Neural progenitor cell (in vitro differentiated cells): Measurements from ENCODE around the gene CD4. TPM values are rescaled to one million over a fixed set of nuclear protein-coding genes. Genes with fewer than 3 reads are reported as not detected.

Experiments
- DNase-seq: peaks from one replicate; pipeline ENCODE4 v3.0.0-alpha.2; 2016; ENCODE audit warnings: low spot score
- H2AFZ ChIP-seq: fragments of 200-600 bp; sonication (generic); replicated peaks from 2 replicates; pipeline ENCODE4 v1.6.1; 2016; ENCODE audit warnings: antibody characterized with exemption
- H3F3A ChIP-seq: fragments of 200-600 bp; sonication (generic); 2 replicates; pipeline ENCODE4 v1.6.1; 2016; ENCODE audit warnings: antibody characterized with exemption, low read depth
- H3K27ac ChIP-seq: fragments of 200-600 bp; sonication (generic); 2 replicates; pipeline ENCODE4 v1.5.1; 2016; ENCODE audit warnings: mild to moderate bottlenecking
- H3K27me3 ChIP-seq: fragments of 200-600 bp; sonication (generic); 2 replicates; pipeline ENCODE4 v1.6.1; 2016; ENCODE audit warnings: mild to moderate bottlenecking, moderate library complexity
- H3K36me3 ChIP-seq: fragments of 200-600 bp; sonication (generic); 2 replicates; pipeline ENCODE4 v1.5.1; 2016
- H3K4me1 ChIP-seq: fragments of 200-600 bp; sonication (generic); 2 replicates; pipeline ENCODE4 v1.6.1; 2016; ENCODE audit warnings: mixed run types
- H3K4me2 ChIP-seq: fragments of 200-600 bp; sonication (generic); 2 replicates; pipeline ENCODE4 v1.6.1; 2016
- H3K4me3 ChIP-seq: fragments of 200-600 bp; sonication (generic); 2 replicates; pipeline ENCODE4 v1.5.1; 2016
- H3K79me2 ChIP-seq: fragments of 200-600 bp; sonication (generic); 2 replicates; pipeline ENCODE4 v1.6.1; 2016; ENCODE audit warnings: low read depth
- H3K9ac ChIP-seq: fragments of 200-600 bp; sonication (generic); 2 replicates; pipeline ENCODE4 v1.6.1; 2016
- H3K9me3 ChIP-seq: fragments of 200-600 bp; sonication (generic); 2 replicates; pipeline ENCODE4 v1.5.1; 2016; ENCODE audit warnings: low read depth
- H4K20me1 ChIP-seq: fragments of 200-600 bp; sonication (generic); 2 replicates; pipeline ENCODE4 v1.6.1; 2016; ENCODE audit warnings: low read depth
- H3K27ac Mint-ChIP-seq: 3 replicates; pipeline ENCODE4 v1.8.0; 2021; ENCODE audit warnings: mixed read lengths
- H3K27me3 Mint-ChIP-seq: 2 replicates; pipeline ENCODE4 v1.8.0; 2022; ENCODE audit warnings: low read depth, mild to moderate bottlenecking, inconsistent platforms, moderate library complexity, mixed read lengths; ENCODE audit not compliant: insufficient read depth
- H3K36me3 Mint-ChIP-seq: 3 replicates; pipeline ENCODE4 v1.8.0; 2021; ENCODE audit warnings: mixed read lengths
- H3K4me1 Mint-ChIP-seq: 3 replicates; pipeline ENCODE4 v1.8.0; 2021; ENCODE audit warnings: mixed read lengths
- H3K4me3 Mint-ChIP-seq: 3 replicates; pipeline ENCODE4 v1.8.0; 2021; ENCODE audit warnings: mild to moderate bottlenecking, moderate library complexity, mixed read lengths
- H3K9me3 Mint-ChIP-seq: 3 replicates; pipeline ENCODE4 v1.8.0; 2020; ENCODE audit warnings: mixed read lengths
- EZH2 ChIP-seq: fragments of 200-600 bp; sonication (generic); IDR thresholded peaks from 2 replicates; pipeline ENCODE4 v1.6.1; 2017; ENCODE audit warnings: antibody characterized with exemption, mild to moderate bottlenecking, moderate library complexity
- EZH2phosphoT487 ChIP-seq: fragments of 200-600 bp; sonication (generic); IDR thresholded peaks from 2 replicates; pipeline ENCODE4 v1.6.1; 2017; ENCODE audit warnings: antibody characterized with exemption
- total RNA-seq: library from RNA; depleted of rRNA; stranded (reverse); fragments of >200 nt; gene quantifications from 2 replicates; pipeline ENCODE4 v1.2.3, GENCODE V29; 2015; ENCODE audit warnings: low replicate concordance
- TF ChIP-seq, protein P1 (sequence below): fragments of 200-600 bp; sonication (generic); IDR thresholded peaks from 2 replicates; pipeline ENCODE4 v1.5.1; 2017; ENCODE audit warnings: antibody characterized with exemption, mild to moderate bottlenecking

Gene CD4
- total RNA-seq, 1 donor from 2014 or later: 2.5 TPM

DNA sequence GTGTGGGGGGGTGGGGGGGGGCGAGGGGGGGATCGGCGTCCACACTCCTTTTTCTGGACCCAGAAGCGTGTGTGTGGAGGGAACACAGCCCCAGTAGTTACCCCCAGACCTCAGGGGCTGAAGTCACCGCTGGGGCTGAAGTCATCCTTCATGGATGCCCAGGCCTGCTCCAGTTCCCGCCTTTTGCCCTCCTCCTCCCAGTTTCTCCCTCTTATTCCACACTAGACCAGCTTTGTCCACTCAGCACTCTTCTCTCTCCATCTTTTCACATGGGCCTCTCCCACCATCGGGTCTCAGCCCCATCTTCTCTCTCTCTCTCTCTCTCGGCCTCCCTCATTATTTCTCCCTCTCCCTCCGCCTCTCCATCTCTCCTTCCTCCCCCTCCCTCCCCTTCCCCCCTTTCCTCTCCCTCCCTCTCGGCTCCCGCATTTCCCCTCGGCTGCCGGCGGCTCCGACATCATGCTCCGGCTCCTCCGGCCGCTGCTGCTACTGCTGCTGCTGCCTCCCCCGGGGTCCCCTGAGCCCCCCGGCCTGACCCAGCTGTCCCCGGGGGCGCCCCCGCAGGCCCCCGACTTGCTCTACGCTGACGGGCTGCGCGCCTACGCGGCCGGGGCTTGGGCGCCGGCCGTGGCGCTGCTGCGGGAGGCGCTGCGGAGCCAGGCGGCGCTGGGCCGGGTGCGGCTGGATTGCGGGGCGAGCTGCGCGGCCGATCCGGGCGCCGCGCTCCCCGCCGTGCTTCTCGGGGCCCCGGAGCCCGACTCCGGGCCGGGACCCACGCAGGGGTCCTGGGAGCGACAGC, 38.9 kb downstream of the CD4 start, which contains the start of gene P3H3:
TSS of gene P3H3 (plus strand) at position 426 of the 799 bp plus-strand sequence. CDS start at position 460, 34 bp downstream.
- H3K27me3 ChIP-seq: no peaks in the 10 kb centered on the region
- H3K4me1 ChIP-seq: peaks cover 19% of the 10 kb centered on the region
- no peaks in the 10 kb centered on the region for H3K9me3 ChIP-seq
- H3K79me2 ChIP-seq: peaks cover 36% of the 10 kb centered on the region
- peak within 1 kb of the TSS; percentile 89 for H3K4me2 ChIP-seq
- H3K4me1 Mint-ChIP-seq: peaks cover 46% of the 10 kb centered on the region
- peaks cover 18% of the 10 kb centered on the region for H4K20me1 ChIP-seq
- peaks cover 26% of the 10 kb centered on the region for H3K36me3 Mint-ChIP-seq
- peak within 1 kb of the TSS; percentile 88 for H3K4me3 ChIP-seq
- H3K27ac Mint-ChIP-seq: peak within 1 kb of the TSS; percentile 98
- H3F3A ChIP-seq: peaks cover 27% of the 10 kb centered on the region
- no peak within 1 kb of the TSS for H3K27ac ChIP-seq
- peaks cover 12% of the 10 kb centered on the region for H3K27me3 Mint-ChIP-seq
- peaks cover 6% of the 10 kb centered on the region for H3K36me3 ChIP-seq
- peak; percentile 70 for DNase-seq
- H3K4me3 Mint-ChIP-seq: peak within 1 kb of the TSS; percentile 100
- H3K9me3 Mint-ChIP-seq: no peaks in the 10 kb centered on the region
- H2AFZ ChIP-seq: no peak within 1 kb of the TSS
- TF ChIP-seq EZH2: no peak
- TF ChIP-seq, protein P1, sequence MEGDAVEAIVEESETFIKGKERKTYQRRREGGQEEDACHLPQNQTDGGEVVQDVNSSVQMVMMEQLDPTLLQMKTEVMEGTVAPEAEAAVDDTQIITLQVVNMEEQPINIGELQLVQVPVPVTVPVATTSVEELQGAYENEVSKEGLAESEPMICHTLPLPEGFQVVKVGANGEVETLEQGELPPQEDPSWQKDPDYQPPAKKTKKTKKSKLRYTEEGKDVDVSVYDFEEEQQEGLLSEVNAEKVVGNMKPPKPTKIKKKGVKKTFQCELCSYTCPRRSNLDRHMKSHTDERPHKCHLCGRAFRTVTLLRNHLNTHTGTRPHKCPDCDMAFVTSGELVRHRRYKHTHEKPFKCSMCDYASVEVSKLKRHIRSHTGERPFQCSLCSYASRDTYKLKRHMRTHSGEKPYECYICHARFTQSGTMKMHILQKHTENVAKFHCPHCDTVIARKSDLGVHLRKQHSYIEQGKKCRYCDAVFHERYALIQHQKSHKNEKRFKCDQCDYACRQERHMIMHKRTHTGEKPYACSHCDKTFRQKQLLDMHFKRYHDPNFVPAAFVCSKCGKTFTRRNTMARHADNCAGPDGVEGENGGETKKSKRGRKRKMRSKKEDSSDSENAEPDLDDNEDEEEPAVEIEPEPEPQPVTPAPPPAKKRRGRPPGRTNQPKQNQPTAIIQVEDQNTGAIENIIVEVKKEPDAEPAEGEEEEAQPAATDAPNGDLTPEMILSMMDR: peak; percentile 28
- H3K9ac ChIP-seq: peak within 1 kb of the TSS; percentile 73

DNA sequence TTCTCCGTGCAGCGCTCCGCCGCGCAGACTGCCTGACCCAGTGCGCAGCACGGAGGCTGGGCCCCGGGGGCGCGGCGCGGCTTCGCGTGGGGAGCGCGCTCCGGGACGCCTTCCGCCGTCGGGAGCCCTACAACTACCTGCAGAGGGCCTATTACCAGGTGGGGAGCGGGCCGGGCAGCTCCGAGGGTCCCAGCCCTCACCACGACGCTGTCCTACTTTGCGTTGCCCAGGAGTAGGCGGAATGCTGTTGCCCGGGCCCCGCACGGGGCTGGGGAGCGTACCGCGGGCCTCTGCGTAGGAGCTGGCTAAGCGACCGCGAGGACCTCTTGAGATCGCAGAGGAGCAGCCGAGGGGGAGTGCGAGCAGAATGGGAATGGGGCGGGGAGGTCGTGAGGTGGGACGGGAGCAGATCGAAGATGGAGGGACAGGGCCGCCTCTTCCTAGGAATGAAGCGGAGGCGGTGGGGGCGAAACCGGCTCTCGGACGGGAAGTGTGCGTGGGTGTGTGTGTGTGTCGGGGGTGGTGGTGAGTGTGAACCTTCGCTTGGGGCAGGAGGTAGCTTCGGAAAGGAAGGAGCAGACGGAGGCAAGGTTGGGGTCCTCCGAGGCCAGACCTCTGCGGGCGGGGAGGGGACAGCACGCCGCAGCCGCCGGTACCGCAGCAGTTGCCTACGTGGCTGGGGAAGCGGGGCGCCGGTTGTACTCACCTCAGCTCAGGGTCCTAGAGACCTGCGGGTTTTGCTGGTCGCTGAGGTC, 39.6 kb downstream of the CD4 start:
- peaks cover 12% of the 10 kb centered on the region for H3K27me3 Mint-ChIP-seq
- peaks cover 6% of the 10 kb centered on the region for H3K36me3 ChIP-seq

DNA sequence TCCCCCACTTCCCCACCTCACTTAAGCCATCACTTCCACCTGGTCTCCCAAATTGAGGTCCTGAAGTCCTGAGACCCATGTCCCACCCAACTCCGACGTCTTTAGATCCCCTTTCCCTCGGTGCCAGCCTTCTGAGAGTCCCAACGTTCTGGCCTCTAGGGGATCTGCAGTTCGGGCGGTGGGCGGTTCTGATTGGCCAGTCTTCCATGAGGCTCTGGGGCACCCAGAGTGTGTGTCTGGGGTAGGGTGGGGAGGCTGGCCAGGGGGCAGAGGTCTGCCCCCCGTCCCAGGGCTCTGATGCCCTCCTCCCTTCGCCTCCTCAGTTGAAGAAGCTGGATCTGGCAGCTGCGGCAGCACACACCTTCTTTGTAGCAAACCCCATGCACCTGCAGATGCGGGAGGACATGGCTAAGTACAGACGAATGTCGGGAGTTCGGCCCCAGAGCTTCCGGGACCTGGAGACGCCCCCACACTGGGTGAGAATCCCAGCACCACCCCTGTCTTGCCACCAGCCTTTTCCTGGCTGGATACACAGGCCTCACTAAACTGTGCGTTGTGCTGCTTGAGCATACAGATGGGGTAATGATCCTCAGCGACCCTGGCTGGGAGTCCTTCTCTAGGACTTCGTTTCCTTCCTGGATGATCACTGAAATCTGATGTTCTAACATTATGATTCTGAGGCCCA, 40.4 kb downstream of the CD4 start:
- Histone ChIP-seq H3K4me3 (peak overlapping the region; percentile 88), H4K20me1 (peaks cover 30% of the 10 kb centered on the region), H3K79me2 (peaks cover 36% of the 10 kb centered on the region), H3K9me3 (no peaks in the 10 kb centered on the region), H3K36me3 (peaks cover 6% of the 10 kb centered on the region), H3K27ac (no peak overlapping the region), H3K4me2 (peak overlapping the region; percentile 89), H2AFZ (no peak overlapping the region), H3K4me1 (peaks cover 14% of the 10 kb centered on the region), H3K27me3 (no peaks in the 10 kb centered on the region), H3K9ac (peak overlapping the region; percentile 73), H3F3A (peaks cover 30% of the 10 kb centered on the region)
- TF ChIP-seq, protein P1: peak; percentile 41
- no peak for TF ChIP-seq EZH2
- Mint-ChIP-seq H3K36me3 (peaks cover 24% of the 10 kb centered on the region), H3K4me1 (peaks cover 40% of the 10 kb centered on the region), H3K9me3 (no peaks in the 10 kb centered on the region), H3K27me3 (peaks cover 12% of the 10 kb centered on the region), H3K27ac (peak overlapping the region; percentile 98), H3K4me3 (peak overlapping the region; percentile 100)
- peak; percentile 65 for DNase-seq

More for the DNA sequence above, 39.6 kb downstream of the CD4 start:
- Mint-ChIP-seq H3K4me3 (peak overlapping the region; percentile 100), H3K4me1 (peaks cover 43% of the 10 kb centered on the region), H3K27ac (peak overlapping the region; percentile 98), H3K9me3 (no peaks in the 10 kb centered on the region), H3K36me3 (peaks cover 26% of the 10 kb centered on the region)
- Histone ChIP-seq H3K4me3 (peak overlapping the region; percentile 88), H3K9ac (peak overlapping the region; percentile 73), H3K4me2 (peak overlapping the region; percentile 89), H3K27me3 (no peaks in the 10 kb centered on the region), H3K9me3 (no peaks in the 10 kb centered on the region), H3F3A (peaks cover 25% of the 10 kb centered on the region), H3K79me2 (peaks cover 36% of the 10 kb centered on the region), H2AFZ (no peak overlapping the region), H3K27ac (no peak overlapping the region), H3K4me1 (peaks cover 14% of the 10 kb centered on the region), H4K20me1 (peaks cover 23% of the 10 kb centered on the region)
- peak; percentile 72 for DNase-seq
- TF ChIP-seq, protein P1: no peak
- no peak for TF ChIP-seq EZH2phosphoT487
- no peak for TF ChIP-seq EZH2
